Erythroblast (primary cell): Measurements from ENCODE around the gene SLC25A25.

Experiments
- GATA1 ChIP-seq: IDR thresholded peaks from 2 replicates; pipeline ENCODE4 v1.6.1; 2011; ENCODE audit warnings: low read depth, mild to moderate bottlenecking, control low read depth, low read length, moderate library complexity
- POLR2A ChIP-seq: IDR thresholded peaks from 2 replicates; pipeline ENCODE4 v1.6.1; 2011; ENCODE audit warnings: mild to moderate bottlenecking, low read length

DNA sequence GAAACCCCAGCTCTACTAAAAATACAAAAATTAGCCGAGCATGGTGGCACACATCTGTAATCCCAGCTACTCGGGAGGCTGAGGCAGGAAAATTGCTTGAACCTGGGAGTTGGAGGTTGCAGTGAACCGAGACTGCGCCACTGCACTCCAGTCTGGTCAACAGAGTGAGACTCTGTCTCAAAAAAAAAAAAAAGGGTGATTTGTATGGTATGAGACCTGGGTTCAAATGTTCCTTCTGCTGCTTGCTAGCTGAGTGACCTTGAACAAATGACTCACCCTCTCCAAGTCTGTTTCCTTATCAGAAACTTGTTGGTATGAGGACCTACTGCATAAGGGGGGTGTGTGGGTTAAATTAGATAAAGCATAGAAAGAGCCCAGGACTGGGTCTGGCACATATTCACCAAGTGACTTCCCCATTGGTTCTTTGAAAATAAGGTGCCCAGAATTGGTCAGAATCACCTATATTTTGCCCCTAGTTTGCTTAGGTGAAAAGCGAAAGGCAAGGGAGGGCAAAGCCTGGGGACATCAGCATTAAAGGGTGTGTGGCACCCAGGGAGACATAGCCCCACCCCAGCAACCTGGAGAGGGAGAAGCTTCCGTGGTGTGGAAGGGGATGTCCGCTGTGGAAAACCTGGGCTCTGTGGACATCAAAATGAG, 9.9 kb downstream of the SLC25A25 start:
- TF ChIP-seq POLR2A (no peak), GATA1 (no peak)
